GDM1 (cell line): Measurements from ENCODE around the gene ANKRD16.
"Not testable (repeated sequence)": the region's sequence is repeated elsewhere in the genome, so short reads cannot be mapped to it uniquely, and the experiment has no call there.

ENCODE experiments used
- DNase-seq: peaks from one replicate; lab custom pipeline; 2025; lab: John Stamatoyannopoulos, UW

Gene ANKRD16

DNA sequence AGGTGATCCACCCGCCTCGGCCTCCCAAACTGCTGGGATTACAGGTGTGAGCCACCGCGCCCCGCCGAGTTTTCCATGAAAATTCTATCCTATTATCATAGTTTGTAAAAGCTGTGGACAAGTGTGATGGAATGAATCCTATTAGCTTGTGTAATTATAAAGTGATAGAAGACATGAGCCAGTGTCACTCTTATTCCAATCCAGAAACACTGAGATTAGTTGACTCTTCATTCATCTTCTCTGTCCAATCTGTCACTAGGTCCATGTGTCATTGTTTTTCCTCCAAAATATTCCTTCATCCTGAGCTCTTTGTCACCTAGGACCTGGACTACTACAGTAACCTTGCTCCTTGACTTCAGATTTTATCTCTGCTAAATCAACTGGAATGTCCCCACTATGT, 13.9 kb upstream of the ANKRD16 start:
- DNase-seq, result no peak

DNA sequence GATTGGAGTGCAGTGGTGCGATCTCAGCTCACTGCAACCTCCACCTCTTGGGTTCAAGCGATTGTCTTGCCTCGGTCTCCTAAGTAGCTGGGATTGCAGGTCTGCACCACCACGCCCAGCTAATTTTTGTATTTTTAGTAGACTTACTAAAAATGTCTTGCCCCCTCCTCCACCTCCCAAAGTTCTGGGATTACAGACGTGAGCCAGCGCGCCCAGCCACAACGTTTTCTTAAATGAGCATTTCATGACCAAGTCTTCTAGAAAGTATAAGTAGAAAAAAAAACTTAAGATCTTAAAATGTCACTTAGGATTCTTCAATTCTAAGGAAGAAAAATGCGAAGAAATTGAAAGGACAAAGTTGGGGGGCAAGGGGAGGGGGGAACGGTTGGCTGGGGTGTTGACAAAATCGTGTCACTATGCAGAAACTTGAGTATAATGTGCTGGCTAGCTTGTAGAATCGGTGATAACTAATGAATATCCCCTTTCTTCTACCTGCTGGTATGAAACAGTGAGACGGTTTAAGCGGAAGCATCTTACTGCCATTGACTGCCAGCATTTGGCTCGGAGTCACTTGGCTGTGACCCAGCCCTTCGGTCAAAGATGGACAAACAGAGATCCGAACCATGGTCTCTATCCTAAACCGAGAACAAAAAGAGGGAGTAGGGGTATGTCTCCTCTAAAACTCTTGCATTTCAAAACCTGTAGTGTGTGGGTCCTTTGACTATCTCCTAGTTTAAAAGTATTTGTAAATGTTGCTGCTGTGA, 13.0 kb upstream of the ANKRD16 start:
- DNase-seq, result no peak

DNA sequence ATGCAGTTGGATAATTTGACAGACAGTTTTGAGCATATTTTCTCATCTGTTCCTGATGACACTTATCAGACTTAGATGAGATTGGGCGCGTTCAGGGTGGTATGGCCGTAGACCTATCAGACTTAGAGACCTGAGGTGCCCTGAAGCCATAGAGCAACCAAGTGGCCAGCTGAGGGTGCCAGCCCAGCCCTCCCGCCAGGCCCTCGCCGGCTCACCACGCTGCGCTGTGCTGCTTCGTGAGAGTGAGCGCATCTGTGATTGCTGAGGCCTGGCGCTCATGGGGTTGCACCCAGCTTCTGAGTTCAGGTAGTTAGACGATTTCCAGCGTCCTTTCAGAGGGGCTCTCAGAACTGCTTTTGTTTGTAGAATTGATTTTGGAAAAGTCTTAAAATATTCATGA, 10.6 kb upstream of the ANKRD16 start:
- DNase-seq, result no peak

DNA sequence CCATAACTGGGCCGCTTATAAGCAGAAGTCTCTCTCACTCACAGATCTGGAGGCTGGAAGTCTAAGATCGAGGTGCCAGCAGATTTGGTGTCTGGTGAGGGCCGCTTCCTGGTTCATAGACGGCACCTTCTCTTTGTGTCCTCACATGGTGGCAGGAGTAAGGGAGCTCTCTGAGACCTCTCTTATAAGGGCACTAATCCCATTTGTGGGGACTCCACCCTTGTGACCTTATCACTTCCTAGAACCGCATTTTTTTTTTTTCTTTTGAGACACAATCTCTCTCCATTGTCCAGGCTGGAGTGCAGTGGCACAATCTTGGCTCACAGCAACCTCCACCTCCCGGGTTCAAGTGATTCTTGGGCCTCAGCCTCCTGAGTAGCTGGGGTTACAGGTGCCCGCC, 8.5 kb upstream of the ANKRD16 start:
- DNase-seq, result no peak

DNA sequence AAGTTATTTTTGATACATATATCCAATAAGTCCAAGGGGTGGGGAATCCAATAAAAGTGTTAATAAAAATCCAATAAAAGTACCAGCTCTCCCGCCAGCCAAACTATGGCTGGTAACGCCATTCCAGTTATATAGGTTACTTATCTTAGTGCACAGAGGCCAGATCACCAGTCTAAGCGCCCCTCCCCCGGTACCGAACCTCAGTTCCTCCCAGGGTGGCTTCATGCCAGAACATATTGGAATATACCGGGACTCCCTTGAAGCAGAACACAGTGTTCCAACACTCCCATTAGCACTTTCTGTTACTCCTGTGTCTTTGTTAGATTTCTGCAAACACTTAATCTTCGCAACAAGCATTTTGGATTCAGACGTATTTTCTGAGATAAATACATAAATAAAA, 7.8 kb upstream of the ANKRD16 start:
- no peak for DNase-seq

DNA sequence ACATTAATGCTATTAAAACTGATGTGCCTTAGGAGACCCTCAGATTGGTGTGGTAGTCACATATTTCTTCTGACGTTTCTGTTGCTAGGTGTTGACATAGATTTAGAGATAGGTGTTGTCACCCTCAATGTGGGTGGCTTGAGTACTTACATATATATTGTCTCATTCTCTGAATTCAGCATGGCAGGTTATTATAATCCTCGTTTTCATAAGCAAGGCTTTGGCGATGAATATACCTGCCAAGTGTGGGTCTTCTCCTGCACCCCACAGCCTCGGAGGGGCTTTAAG, 7.3 kb upstream of the ANKRD16 start:
- no peak for DNase-seq

DNA sequence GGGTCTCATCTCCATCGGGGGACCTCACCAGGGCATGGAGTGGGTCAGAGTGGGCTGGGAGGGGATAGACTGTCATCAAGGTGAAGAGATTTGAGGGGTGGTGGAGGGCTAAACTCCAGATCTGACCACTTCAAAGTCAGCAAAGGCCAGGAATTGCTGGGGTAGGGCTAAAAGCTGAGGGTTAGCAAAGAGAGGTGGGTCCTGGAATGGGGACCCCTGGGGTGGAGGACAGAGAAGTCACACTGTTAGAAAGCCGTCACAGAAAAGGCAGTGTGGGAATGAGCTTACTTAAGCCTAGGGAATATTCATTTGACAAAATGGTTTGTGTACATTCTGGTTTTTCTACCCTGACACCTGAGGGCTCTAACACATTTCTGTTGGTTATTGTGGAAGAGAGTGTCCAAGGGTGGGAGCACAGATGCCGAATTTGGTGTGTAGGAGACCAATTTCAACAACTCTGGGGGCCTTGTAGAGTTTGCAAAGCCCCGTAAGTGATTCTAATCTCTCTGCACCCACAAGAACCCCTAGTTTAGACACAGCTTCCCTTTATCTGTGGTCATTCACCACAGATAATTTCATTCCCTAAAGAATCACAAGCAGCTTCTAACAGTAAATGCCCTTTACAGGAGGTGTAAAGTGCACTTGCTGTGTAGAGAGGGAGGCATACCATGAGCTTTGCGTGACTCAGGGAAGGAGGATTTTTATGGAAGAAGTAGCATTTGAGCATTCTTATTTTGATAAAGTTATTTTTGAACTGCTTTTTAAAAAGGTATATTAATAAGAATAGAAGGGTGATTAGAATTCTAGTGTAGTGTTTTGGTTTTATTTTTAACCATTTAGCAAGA, 6.7 kb upstream of the ANKRD16 start:
- no peak for DNase-seq

DNA sequence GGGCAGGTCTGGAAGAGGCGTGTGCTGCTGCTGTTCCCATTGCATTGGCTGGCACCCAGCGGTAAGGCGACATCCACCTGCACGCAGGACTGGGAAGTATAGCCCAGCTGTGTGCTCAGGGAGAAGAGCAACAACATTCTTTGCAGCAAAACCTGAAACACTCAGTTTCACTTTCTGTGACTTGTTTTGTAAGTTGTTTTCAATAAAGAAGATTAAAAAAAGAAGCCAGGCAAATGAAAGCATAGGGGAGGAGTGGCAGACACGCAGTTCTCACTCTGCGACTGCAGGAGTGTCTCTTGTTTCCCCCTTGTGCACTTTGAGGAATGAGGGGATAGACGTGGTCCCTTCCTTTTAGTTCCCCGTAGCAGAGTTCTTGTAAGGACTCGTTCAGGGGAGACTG, 6.1 kb upstream of the ANKRD16 start:
- DNase-seq, result no peak

DNA sequence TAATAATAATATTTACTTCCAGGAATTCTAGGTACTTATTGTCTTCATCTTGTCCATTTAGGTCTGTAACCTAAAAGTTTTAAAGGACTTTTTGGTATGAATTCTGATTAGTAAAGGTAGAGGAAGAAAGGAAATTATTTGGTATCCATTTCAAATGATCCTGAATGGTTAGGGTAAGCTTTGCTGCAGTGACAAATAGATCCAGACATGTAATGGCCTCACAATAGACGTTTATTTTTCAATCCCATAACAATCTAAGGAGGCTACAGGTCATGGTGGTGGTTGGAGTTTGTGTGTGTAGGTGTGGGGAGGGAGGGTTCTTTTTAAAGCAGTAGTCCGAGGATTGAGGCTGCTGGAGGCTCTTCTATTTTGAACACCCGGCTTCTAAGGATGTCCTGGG, 5.7 kb upstream of the ANKRD16 start:
- no peak for DNase-seq

DNA sequence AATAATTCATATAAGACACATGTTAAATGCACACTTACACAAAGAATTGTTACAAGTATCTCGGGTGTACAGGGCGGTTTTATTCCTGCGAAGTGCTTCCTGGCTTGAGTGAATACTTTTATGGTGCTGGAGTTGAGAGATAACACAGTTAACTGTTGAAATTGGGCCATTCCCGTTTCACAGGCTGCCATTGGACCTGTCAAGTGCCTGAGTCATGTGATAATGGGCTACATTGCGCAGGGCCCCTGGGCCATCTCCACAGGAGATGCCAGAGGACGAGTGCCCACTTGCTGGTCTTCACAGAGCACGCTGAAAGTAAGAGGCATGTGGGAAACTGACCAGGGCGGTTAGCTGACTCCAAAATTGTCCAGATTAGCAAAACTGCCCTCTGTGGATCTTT, 5.2 kb upstream of the ANKRD16 start:
- no peak for DNase-seq

DNA sequence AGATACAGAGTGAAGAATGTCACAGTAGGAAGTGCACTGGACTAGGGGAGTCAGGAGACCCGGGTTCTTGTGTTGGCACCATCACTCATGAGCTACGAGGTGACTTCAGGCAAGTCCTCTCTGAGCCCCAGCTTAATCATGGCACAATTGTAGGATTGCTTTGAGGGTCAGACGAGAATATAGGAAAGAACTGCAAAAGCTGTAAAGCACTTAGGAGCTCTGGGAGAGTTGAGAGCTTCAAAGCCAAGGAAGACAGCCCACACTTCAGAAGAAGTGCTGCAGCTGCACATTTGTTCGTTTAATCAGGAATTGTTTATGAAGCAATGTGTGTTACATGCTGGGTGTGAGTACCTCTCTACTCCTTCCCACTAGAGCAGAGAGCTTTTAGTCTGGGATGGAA, 4.7 kb upstream of the ANKRD16 start:
- DNase-seq, result no peak

DNA sequence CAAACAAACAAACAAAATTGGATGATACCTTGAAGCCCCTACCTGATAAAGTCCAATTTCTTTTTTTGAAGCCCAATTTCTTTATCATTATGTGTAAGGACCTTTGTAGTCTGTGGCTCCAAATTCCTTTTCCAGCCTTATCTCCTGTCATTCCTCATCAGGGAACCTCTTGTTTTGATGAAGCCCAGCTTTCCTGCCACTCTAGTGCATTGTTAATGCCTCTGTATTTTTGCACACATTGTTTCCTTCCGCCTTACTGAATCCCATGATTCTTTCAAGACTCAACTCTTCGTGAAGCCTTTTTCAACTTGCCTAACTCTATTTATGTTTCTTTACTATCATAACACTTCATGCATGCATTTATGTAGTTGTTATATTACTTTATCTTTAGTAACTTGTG, 3.6 kb upstream of the ANKRD16 start:
- no peak for DNase-seq

DNA sequence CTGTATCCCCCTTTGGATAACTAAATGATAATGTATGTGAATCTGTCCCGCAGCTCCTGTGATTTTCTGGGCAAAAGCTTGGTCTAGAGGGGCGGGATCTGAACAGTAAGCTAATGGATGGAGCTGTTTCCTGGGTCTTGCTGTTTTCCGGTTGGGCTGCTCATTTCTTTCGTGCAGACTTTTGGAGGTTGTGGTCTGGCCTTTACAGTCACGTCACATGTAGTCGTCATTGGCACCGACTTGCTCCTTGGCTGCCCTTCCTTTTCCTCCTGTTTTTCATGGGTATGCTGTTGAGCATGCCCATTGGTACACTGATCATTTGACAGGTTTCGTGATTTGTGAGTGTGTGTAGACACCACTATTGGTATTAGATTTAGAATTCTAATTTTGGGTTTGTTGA, 2.3 kb upstream of the ANKRD16 start:
- no peak for DNase-seq

DNA sequence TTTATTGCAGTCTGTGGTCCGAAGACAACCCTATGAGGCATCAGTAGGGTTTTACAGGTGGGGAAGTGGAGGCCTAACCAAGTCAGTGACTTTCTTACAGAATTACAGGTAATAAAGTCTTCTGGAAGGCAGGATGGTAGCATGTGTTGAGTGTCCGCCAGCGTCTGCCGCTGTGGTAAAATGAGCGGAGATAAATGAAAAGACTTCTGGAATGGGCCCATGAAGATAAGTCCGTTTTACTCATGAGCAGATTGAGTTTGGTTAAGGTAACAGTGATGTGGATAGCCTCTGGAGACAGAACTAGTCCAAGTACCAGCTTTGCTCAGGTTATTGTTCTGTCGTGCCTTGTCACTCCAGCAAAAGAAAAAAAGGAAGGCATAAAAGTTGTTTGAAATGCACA, 1.3 kb upstream of the ANKRD16 start:
- DNase-seq, result no peak

DNA sequence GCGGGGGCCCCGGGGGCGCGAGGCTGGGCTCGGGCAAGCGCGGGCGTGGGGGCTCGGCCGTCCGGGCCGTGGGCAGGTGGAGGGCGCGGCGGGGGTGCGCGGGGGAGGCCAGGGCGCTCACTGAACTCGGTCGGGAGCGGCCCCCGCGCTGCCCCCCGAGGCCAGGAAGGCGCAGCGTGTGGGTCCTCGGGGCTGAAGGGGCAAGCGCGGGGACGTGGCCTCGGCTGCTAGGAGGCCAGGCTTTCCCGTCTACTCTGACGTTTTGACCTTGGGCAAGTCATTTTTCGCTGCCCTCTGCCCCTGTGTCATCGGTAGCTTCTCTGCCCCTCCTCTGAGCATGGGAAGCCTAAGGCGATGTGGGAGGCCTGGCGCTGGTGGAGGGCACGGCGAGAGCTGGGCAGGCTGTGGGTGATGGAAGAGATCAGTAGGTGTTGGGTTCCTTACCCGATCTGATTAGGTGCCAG, 791 bp upstream of the ANKRD16 start:
- DNase-seq, result no peak

DNA sequence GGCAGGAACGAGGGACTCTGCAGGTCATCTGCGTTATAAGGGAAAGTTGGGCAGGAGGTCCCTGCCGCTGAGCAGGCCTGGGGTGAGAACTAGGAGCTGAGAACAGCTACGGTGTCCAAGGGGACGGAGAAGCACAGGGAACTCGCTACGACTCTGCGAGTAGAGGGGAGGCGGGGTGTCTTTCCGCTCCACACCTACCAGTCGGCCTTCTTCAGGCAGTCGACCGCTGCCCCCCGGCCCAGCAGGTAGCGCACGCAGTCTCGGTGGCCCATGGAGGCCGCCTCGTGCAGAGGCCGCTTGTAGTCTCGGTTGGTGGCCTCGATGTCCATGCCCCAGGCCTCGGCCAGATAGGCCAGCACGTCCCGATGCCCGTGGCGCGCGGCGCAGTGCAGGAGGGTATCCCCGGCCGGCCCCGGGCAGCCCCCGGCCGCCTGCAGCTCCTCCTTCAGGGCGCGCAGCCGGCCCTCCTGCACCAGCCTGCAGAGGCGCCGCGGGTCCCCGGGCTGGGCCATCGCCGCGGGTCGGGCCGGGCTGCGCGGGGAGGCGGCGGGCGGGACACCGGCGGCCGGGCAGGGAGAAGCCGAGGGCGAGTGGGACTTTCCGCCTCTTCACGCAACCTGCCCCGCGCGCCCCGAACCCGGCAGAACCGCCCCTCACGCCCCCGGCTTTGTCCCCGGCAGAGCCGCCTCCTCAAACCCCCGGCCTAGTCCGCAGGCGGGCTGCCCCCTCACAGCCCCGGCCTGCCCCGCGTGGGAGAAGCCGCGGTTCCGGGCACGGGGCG, 660 bp downstream of the ANKRD16 start:
- no peak for DNase-seq

DNA sequence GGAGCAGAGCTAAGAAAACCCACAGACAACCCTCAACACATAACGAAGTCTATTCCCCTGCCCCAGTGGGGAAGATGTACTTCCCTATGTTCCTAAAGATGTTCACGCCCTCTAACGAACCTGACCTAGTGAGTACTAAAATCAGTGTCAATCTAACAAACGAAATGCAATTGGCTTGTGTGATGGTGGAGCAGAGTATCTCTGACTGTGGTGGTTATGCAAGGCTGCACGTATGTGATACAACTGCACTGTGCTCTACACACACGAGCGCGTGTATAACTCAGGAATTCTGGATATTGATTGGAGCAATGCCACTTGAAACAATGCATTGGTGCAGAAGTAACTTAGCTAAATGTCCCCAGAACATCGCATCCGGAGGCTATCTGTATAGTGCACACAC, 1.3 kb downstream of the ANKRD16 start:
- no peak for DNase-seq

DNA sequence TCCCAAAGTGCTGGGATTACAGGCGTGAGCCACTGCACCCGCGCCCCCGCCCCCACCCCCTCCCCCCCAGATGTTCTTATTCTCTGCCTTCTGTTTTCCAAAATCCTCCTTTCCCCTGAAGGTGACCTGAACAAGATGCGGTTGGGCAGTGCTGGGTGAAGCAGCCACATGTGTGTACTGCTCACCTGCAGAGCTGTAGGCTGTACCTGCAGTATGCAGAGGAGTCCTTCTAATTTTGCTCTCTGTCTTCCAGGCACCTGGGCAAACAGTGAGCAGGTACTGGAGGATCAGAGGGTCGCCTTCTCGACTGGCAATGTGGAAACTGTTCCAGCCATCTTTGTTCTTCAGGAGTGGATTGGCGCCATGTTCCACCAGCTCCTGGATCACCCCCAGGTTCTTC, 2.1 kb downstream of the ANKRD16 start:
- DNase-seq, result no peak

DNA sequence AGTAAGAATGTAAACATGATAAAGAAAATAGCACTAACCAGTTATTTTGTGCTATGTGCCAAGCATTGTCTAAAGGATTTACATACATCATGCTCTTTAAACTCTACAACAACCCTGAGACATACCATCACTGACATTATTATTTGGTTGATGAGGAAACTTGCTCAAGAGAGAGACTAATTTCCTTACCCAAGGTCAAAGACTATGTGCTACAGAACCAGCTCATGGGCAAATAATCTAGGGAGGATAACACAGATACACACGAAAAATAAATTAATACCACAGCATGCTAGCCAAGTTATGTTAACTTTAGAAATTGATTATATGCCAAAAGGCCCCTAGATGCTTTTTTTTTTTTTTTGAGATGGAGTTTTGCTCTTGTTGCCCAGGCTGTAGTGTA, 2.7 kb downstream of the ANKRD16 start:
- no peak for DNase-seq

DNA sequence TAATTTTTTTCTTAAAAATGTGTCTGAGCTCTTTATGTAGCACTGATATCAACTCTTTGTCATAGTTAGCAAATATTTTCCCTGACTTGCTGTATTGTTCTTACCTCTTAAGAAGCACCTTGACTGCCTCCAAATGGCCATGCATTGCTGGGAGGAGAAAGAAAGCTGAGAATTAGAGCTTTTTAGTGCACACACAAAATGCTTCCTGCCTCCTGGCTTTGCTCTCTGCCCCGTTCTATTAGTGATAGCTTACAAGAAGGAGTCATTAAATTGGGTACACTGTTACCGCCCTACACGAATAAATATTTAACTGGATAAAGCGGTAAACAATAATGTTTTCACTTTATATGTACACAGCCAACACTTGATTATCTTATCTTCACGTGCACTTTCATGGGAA, 4.1 kb downstream of the ANKRD16 start:
- DNase-seq, result no peak

DNA sequence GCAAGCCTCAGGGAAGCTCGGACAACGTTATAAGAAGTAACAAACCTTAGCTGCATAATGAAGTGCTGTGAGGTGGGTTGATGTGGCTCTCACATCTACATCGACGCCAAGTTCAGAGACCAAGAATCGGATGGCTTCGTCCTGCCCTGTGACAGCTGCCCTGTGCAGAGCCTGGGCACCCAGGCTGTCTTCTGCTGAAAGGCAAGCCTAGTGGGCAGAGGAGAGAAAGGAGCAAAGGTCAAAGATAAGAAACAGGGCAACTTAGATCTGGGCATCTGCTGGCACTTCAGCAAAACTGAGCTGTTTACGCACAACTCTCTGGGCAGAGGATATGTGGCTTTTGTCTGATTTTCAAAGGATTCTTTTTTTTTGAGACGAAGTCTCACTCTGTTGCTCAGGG, 6.7 kb downstream of the ANKRD16 start:
- DNase-seq, result no peak

DNA sequence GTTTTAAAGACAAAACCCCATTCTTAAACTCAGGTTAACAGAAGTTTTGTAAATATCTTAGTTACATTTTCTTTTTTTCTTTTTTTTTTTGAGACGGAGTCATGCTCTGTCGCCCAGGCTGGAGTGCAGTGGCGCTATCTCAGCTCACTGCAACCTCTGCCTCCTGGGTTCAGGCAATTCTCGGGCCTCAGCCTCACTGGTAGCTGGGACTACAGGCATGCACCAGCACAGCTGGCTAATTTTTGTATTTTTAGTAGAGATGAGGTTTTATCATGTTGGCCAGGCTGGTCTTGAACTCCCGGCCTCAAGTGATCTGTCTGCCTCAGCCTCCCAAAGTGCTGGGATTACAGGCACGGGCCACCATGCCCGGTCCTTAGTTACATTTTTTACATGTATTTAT, 12.7 kb downstream of the ANKRD16 start:
- DNase-seq, result not testable (repeated sequence)

DNA sequence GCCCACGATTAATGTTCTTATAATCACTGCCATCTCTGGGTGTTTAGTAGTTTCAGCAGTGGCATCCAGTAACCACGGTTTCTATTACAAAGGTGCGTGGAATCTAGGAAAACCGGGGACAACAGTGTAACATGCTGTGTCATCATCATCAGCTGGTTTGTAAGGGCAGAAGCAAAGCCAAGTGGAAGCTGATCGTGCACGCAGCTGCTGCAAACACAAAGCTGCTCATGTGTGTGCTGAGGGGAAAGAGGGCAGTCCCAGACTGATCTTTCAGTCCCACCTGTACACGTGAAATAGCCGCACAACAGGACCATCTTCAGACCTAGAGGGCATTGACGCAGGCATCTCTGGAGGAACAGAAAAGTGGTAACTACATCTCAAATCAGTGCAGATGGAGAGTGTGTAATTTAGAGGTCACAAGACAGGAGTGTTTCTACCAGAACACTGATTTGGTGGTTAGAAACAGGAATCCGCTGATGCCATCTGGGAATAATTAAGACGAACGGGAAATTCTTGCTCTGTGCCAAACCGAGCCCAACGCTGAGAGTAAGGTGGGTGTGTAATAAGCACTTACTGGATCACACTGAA, 13.4 kb downstream of the ANKRD16 start:
- DNase-seq, result no peak
